Breast epithelium (tissue), 3 donors: ENCODE results near the gene THOC6.

ENCODE experiments used
- POLR2A ChIP-seq: fragments of 450-650 bp; IDR thresholded peaks from one replicate; pipeline ENCODE4 v1.6.1; 2016; ENCODE audit warnings: antibody characterized with exemption, mild to moderate bottlenecking, moderate library complexity
- POLR2AphosphoS5 ChIP-seq, 3 donors: sonication (generic); formaldehyde crosslinking; IDR thresholded peaks; one replicate each; pipeline ENCODE4 v1.6.1; 2017; ENCODE audit warnings: antibody characterized with exemption in 3 of 3
- TF ChIP-seq, protein P1 (sequence below), 3 donors: fragments of 450-650 bp; IDR thresholded peaks; one replicate each; pipeline ENCODE4 v1.5.1; 2016 to 2017; ENCODE audit warnings: antibody characterized with exemption in 3 of 3, mild to moderate bottlenecking in 3 of 3, moderate library complexity in 3 of 3

DNA sequence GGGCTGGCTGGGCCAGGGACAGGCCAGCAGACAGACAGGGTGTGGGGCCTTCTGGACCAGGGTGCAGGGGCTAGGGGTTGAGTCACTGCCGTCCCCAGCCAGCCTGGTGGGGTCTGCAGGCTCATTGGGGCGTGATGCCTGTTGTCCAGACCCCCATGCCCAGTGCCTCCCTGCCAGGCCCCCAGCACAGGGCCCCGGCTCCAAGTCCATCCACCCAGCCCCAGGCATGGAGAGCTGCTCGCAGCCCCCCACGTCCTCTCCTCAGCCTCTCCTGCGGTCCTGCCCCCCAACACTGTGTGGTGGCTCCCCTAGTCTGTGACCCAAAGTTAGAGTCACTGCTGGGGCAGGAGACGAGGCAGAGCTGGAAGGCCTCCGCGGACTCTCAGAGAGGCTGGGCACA, 36.5 kb upstream of the THOC6 start:
- TF ChIP-seq POLR2A (no peak), POLR2AphosphoS5 (IDR thresholded peaks at IDR 0.05) (no peak)
- TF ChIP-seq, protein P1, sequence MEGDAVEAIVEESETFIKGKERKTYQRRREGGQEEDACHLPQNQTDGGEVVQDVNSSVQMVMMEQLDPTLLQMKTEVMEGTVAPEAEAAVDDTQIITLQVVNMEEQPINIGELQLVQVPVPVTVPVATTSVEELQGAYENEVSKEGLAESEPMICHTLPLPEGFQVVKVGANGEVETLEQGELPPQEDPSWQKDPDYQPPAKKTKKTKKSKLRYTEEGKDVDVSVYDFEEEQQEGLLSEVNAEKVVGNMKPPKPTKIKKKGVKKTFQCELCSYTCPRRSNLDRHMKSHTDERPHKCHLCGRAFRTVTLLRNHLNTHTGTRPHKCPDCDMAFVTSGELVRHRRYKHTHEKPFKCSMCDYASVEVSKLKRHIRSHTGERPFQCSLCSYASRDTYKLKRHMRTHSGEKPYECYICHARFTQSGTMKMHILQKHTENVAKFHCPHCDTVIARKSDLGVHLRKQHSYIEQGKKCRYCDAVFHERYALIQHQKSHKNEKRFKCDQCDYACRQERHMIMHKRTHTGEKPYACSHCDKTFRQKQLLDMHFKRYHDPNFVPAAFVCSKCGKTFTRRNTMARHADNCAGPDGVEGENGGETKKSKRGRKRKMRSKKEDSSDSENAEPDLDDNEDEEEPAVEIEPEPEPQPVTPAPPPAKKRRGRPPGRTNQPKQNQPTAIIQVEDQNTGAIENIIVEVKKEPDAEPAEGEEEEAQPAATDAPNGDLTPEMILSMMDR (IDR thresholded peaks at IDR 0.05) = no peak
